Stimulated activated effector memory CD8-positive, alpha-beta T cell treated with anti-CD3 and anti-CD28 coated beads, Interleukin-12 subunit alpha, Interleukin-12 subunit beta, amount 100 ng/mL, for 72 hours (primary cell): ENCODE results near the gene SMYD3.
"Not testable (repeated sequence)": the region's sequence is repeated elsewhere in the genome, so short reads cannot be mapped to it uniquely, and the experiment has no call there.

Source experiments
- ATAC-seq: fragments of 150-1000 bp; cut with Tn5 transposase; 2 replicates; pipeline ENCODE4 v1.10.0; 2021
- DNase-seq, 2 donors: peaks; one replicate each; pipeline ENCODE4 v3.0.0; 2021 to 2022; ENCODE audit warnings: low spot score in 2 of 2
- H3K27ac Mint-ChIP-seq: one replicate; pipeline ENCODE4 v1.8.0; 2022; ENCODE audit warnings: mild to moderate bottlenecking, mixed read lengths
- H3K36me3 Mint-ChIP-seq: one replicate; pipeline ENCODE4 v1.8.0; 2022; ENCODE audit warnings: mild to moderate bottlenecking, mixed read lengths
- H3K4me1 Mint-ChIP-seq: one replicate; pipeline ENCODE4 v1.8.0; 2022; ENCODE audit warnings: mixed read lengths
- H3K4me3 Mint-ChIP-seq: one replicate; pipeline ENCODE4 v1.8.0; 2022; ENCODE audit warnings: mild to moderate bottlenecking, mixed read lengths
- H3K9me3 Mint-ChIP-seq: one replicate; pipeline ENCODE4 v1.8.0; 2022; ENCODE audit warnings: mixed read lengths

The SMYD3 gene

GRCh38 chr1:246080031-246080430, 427.0 kb downstream of the SMYD3 start:
- no peak overlapping the region for H3K27ac Mint-ChIP-seq
- no peak for ATAC-seq
- peaks cover 6% of the 10 kb centered on the region for H3K9me3 Mint-ChIP-seq
- H3K4me3 Mint-ChIP-seq = no peak overlapping the region
- no peaks in the 10 kb centered on the region for H3K36me3 Mint-ChIP-seq
- H3K4me1 Mint-ChIP-seq = peaks cover 11% of the 10 kb centered on the region
- DNase-seq = no peak

GRCh38 chr1:246078888-246079252, 428.2 kb downstream of the SMYD3 start:
- Mint-ChIP-seq H3K36me3 (no peaks in the 10 kb centered on the region), H3K27ac (no peak overlapping the region), H3K4me3 (no peak overlapping the region), H3K4me1 (peaks cover 11% of the 10 kb centered on the region), H3K9me3 (peaks cover 9% of the 10 kb centered on the region)
- ATAC-seq (no peak), DNase-seq (no peak)

GRCh38 chr1:246078126-246078887, 428.8 kb downstream of the SMYD3 start:
- no peak overlapping the region for H3K27ac Mint-ChIP-seq
- no peak overlapping the region for H3K4me3 Mint-ChIP-seq
- H3K4me1 Mint-ChIP-seq = peaks cover 11% of the 10 kb centered on the region
- H3K36me3 Mint-ChIP-seq = no peaks in the 10 kb centered on the region
- DNase-seq (no peak), ATAC-seq (no peak)
- H3K9me3 Mint-ChIP-seq = peaks cover 6% of the 10 kb centered on the region

- H3K36me3 Mint-ChIP-seq = no peaks in the 10 kb centered on the region
- DNase-seq (no peak), ATAC-seq (no peak)
- H3K27ac Mint-ChIP-seq = no peak overlapping the region
- H3K4me3 Mint-ChIP-seq = no peak overlapping the region
- peaks cover 4% of the 10 kb centered on the region for H3K9me3 Mint-ChIP-seq
- H3K4me1 Mint-ChIP-seq = peaks cover 11% of the 10 kb centered on the region
These were observed 429.6 kb downstream of the SMYD3 start for GRCh38 chr1:246077476-246077875.

DNA sequence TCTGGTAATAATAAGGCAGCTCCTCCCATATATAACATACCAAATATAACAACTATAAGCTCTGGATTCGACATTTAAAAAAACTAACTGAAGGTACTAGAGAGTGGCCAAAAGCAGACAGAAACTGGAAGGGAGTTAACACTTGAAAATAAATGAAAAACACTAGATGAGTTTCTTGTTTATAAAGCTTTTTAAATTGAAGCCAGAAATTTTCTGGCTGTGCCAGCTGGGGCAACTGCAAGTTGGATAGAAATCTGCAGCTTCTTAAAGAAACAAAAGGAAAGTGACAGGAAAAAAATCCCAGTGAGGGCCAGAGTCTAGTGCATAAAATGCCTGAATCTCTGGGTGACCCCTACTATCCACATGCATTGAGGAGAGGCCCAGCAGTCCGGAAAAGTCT, 432.7 kb downstream of the SMYD3 start:
- ATAC-seq (no peak), DNase-seq (no peak)
- H3K4me1 Mint-ChIP-seq = peaks cover 8% of the 10 kb centered on the region
- no peak overlapping the region for H3K4me3 Mint-ChIP-seq
- H3K27ac Mint-ChIP-seq = no peak overlapping the region
- H3K36me3 Mint-ChIP-seq = no peaks in the 10 kb centered on the region
- peaks cover 4% of the 10 kb centered on the region for H3K9me3 Mint-ChIP-seq

GRCh38 chr1:246072456-246072955, 434.6 kb downstream of the SMYD3 start:
- DNase-seq (no peak), ATAC-seq (no peak)
- Mint-ChIP-seq H3K4me1 (peaks cover 8% of the 10 kb centered on the region), H3K27ac (no peak overlapping the region), H3K9me3 (peaks cover 4% of the 10 kb centered on the region), H3K4me3 (no peak overlapping the region), H3K36me3 (no peaks in the 10 kb centered on the region)

GRCh38 chr1:246071981-246072380, 435.1 kb downstream of the SMYD3 start:
- not testable (repeated sequence) for H3K36me3 Mint-ChIP-seq, DNase-seq, H3K4me1 Mint-ChIP-seq, H3K4me3 Mint-ChIP-seq, H3K9me3 Mint-ChIP-seq, H3K27ac Mint-ChIP-seq, ATAC-seq

- not testable (repeated sequence) for H3K27ac Mint-ChIP-seq, H3K9me3 Mint-ChIP-seq, H3K4me3 Mint-ChIP-seq, DNase-seq, H3K4me1 Mint-ChIP-seq, ATAC-seq, H3K36me3 Mint-ChIP-seq
These were observed 435.5 kb downstream of the SMYD3 start for GRCh38 chr1:246071561-246071960.

DNA sequence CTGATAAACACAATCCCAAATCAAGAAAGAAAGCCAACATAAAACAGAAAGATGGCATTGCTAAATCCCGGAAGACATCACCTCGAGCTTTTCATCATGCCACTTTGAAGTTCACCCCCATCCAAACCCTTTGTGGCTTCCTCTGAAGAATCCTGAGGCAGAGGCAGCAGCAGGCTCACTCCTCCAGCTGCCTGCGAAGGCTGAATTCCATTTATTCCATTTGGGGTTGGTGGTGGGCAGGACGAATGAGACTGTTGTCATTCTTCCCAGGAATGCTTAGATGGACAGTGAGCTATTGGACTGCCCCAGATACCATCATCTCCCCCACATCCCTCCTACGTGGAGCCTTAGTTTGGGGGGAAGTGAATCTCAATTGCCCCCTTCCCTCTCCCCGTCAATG, 437.5 kb downstream of the SMYD3 start:
- Mint-ChIP-seq H3K27ac (no peak overlapping the region), H3K36me3 (no peaks in the 10 kb centered on the region), H3K4me3 (no peak overlapping the region), H3K9me3 (no peaks in the 10 kb centered on the region), H3K4me1 (peaks cover 8% of the 10 kb centered on the region)
- ATAC-seq = no peak
- DNase-seq = no peak

GRCh38 chr1:246068619-246069509, 438.2 kb downstream of the SMYD3 start:
- ATAC-seq (no peak), DNase-seq (no peak)
- Mint-ChIP-seq H3K9me3 (no peaks in the 10 kb centered on the region), H3K4me1 (peaks cover 8% of the 10 kb centered on the region), H3K36me3 (no peaks in the 10 kb centered on the region), H3K4me3 (no peak overlapping the region), H3K27ac (no peak overlapping the region)

DNA sequence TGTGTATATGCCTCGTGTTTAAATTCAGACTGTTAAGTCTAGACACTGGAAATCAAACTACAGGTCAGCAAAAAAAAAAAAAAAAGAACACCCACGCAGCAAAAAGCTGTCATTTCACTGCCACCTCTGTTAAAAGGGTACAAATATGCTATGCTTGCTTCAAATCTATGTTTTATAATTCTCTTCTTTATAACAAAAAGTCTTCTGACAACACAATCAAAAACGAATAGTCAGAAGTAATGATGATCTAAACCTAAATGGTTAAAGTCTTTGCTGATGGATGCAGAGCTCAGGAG, 438.9 kb downstream of the SMYD3 start:
- H3K9me3 Mint-ChIP-seq = no peaks in the 10 kb centered on the region
- H3K4me3 Mint-ChIP-seq = no peak overlapping the region
- DNase-seq = no peak
- peak overlapping the region; percentile 30 for H3K27ac Mint-ChIP-seq
- peaks cover 8% of the 10 kb centered on the region for H3K4me1 Mint-ChIP-seq
- no peak for ATAC-seq
- no peaks in the 10 kb centered on the region for H3K36me3 Mint-ChIP-seq

GRCh38 chr1:246067432-246068216, 439.5 kb downstream of the SMYD3 start:
- DNase-seq (no peak), ATAC-seq (no peak)
- no peaks in the 10 kb centered on the region for H3K9me3 Mint-ChIP-seq
- no peaks in the 10 kb centered on the region for H3K36me3 Mint-ChIP-seq
- H3K27ac Mint-ChIP-seq = peak overlapping the region; percentile 30
- peaks cover 8% of the 10 kb centered on the region for H3K4me1 Mint-ChIP-seq
- no peak overlapping the region for H3K4me3 Mint-ChIP-seq

GRCh38 chr1:246066573-246066972, 440.5 kb downstream of the SMYD3 start:
- ATAC-seq = no peak
- no peak for DNase-seq
- H3K9me3 Mint-ChIP-seq = no peaks in the 10 kb centered on the region
- no peaks in the 10 kb centered on the region for H3K36me3 Mint-ChIP-seq
- peaks cover 8% of the 10 kb centered on the region for H3K4me1 Mint-ChIP-seq
- no peak overlapping the region for H3K4me3 Mint-ChIP-seq
- no peak overlapping the region for H3K27ac Mint-ChIP-seq

GRCh38 chr1:246065592-246065991, 441.5 kb downstream of the SMYD3 start:
- H3K4me1 Mint-ChIP-seq = peaks cover 8% of the 10 kb centered on the region
- no peak overlapping the region for H3K4me3 Mint-ChIP-seq
- DNase-seq (no peak), ATAC-seq (no peak)
- H3K36me3 Mint-ChIP-seq = no peaks in the 10 kb centered on the region
- H3K9me3 Mint-ChIP-seq = no peaks in the 10 kb centered on the region
- H3K27ac Mint-ChIP-seq = no peak overlapping the region

DNA sequence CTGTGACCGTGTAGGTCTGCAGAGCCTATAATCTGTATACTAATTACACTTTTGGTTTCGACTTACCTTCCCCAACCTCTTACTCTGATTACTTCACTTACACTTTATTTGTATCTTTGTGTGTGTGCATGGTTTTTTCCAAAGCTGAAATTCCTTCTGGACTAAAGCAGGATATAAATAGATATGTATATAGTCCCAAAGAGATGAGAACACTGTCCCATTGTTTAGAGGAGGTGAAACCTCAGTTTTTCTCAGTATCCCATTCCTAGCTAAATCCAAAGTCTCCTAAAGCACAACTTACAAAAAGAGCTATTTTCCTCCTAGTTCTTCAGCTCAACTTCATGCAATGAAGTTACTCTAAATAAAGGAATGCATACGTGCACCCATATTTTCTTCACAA, 442.2 kb downstream of the SMYD3 start:
- no peaks in the 10 kb centered on the region for H3K9me3 Mint-ChIP-seq
- H3K36me3 Mint-ChIP-seq = no peaks in the 10 kb centered on the region
- DNase-seq = no peak
- ATAC-seq = no peak
- H3K4me3 Mint-ChIP-seq = no peak overlapping the region
- no peak overlapping the region for H3K27ac Mint-ChIP-seq
- H3K4me1 Mint-ChIP-seq = peaks cover 8% of the 10 kb centered on the region
